ENCODE results near the gene RACGAP1.

DNA sequence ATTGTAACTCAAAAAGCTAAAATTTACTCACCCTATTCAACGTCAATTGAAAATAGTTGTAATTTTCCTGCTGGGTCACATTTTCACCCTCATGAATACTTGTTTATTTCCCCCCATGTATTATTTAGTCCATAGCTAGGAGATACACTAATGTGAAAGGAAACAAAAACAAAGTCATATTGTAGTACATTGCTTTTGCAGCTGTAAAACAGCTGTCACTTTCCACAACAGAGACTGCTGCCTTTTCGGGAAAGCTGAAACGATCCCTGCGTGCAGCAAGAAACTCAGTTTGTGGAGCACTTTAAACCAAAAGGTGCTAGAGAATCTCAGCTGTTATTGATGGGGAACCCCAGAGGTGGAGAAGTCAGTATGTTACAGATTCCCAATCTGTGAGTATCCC, 4.3 kb downstream of the RACGAP1 start:
- TF ChIP-seq POLR2A (IDR thresholded peaks at IDR 0.05; ENCODE audit: low read length): no peak
- no peak for TF ChIP-seq GATA1 (IDR thresholded peaks at IDR 0.05; ENCODE audit: low read depth, low read length)
